Right lobe of liver (tissue), 4 donors: ENCODE results near the gene HDHD3.

Experiments
- CTCF ChIP-seq, 4 donors: fragments of 200-600 bp in 3 of 4; fragments of 450-650 bp in 1 of 4; IDR thresholded peaks; one replicate each; pipeline versions ENCODE4 v1.5.1 to v1.8.0; 2016 to 2022; ENCODE audit warnings: antibody characterized with exemption in 4 of 4, mild to moderate bottlenecking in 2 of 4
- POLR2A ChIP-seq: fragments of 450-650 bp; IDR thresholded peaks from one replicate; pipeline ENCODE4 v1.6.1; 2017; ENCODE audit warnings: antibody characterized with exemption, mild to moderate bottlenecking
- donor health status: DM: no; HTN: no; CAD: no.
- donor health status: DM: no; HTN: no; CAD: no.
- donor health status: DM: no; HTN: yes; CAD: no.

GRCh38 chr9:113356686-113357292, 20.0 kb downstream of the HDHD3 start:
- TF ChIP-seq CTCF (IDR thresholded peaks at IDR 0.05) (no peak), POLR2A (no peak)
